ENCODE data around the gene FBXL14.

The FBXL14 gene

DNA sequence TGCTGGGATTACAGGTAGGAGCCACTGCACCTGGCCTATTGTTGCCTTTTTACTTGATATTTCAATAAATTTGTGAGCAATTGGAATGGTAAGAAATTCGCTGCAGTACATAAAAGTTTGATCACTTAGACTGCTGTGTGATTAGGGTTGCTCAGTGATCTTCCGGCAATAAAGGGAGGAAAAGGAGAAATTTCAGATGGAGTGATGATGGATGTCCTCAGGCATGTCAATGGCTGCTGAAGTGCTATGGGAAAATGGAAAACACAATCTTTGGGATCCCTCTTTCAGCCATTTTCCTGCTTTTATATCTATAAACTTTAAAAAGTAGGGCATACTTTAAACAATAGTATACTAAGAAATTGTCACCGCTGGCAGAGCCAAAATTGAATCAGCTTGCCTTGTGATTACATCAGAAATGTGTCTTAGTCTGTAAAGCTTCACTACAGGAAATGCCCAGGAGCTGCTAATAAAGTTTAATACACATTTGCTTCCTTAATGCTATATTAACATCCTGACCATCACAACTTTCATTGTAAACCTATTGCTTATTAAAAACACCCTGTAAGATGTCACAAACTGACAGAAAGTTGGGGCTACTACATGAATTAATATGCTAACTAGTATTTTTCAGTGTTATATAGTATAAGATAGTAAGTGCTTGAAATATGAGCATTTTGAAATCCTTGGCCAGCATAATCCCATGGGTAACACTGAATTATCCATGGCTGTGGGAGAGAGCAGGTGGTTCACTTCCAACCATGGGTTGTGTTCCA, 13.7 kb upstream of the FBXL14 start (continued):
- TF ChIP-seq ZBTB20 (tag by site-specific recombination; IDR thresholded peaks at IDR 0.05) = peak; percentile 11; the same call in 1 of the 2 replicates
- no peak for TF ChIP-seq ZBTB1 (tag by site-specific recombination; IDR thresholded peaks at IDR 0.05)
- peak; percentile 44; the same call in 1 of the 2 replicates for TF ChIP-seq OSR2 (tag by site-specific recombination; IDR thresholded peaks at IDR 0.05)
- TF ChIP-seq, protein P1, sequence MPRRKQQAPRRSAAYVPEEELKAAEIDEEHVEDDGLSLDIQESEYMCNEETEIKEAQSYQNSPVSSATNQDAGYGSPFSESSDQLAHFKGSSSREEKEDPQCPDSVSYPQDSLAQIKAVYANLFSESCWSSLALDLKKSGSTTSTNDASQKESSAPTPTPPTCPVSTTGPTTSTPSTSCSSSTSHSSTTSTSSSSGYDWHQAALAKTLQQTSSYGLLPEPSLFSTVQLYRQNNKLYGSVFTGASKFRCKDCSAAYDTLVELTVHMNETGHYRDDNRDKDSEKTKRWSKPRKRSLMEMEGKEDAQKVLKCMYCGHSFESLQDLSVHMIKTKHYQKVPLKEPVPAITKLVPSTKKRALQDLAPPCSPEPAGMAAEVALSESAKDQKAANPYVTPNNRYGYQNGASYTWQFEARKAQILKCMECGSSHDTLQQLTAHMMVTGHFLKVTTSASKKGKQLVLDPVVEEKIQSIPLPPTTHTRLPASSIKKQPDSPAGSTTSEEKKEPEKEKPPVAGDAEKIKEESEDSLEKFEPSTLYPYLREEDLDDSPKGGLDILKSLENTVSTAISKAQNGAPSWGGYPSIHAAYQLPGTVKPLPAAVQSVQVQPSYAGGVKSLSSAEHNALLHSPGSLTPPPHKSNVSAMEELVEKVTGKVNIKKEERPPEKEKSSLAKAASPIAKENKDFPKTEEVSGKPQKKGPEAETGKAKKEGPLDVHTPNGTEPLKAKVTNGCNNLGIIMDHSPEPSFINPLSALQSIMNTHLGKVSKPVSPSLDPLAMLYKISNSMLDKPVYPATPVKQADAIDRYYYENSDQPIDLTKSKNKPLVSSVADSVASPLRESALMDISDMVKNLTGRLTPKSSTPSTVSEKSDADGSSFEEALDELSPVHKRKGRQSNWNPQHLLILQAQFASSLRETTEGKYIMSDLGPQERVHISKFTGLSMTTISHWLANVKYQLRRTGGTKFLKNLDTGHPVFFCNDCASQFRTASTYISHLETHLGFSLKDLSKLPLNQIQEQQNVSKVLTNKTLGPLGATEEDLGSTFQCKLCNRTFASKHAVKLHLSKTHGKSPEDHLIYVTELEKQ (tag by site-specific recombination; IDR thresholded peaks at IDR 0.05; ENCODE audit: borderline replicate concordance) = no peak
- TF ChIP-seq ZNF560 (tag by site-specific recombination; IDR thresholded peaks at IDR 0.05; ENCODE audit: borderline replicate concordance) = no peak
- no peak for TF ChIP-seq ZFP3 (tag by site-specific recombination; IDR thresholded peaks at IDR 0.05; ENCODE audit: low read depth)
- 0 out of 2 replicates have a peak, but pooled peaks have one; percentile 18 for TF ChIP-seq ZEB2 (tag by site-specific recombination; IDR thresholded peaks at IDR 0.05)
- TF ChIP-seq IKZF3 (tag by site-specific recombination; IDR thresholded peaks at IDR 0.05) = peak; percentile 16; the same call in 1 of the 2 replicates
- TF ChIP-seq RBAK (tag by site-specific recombination; IDR thresholded peaks at IDR 0.05) = no peak
- TF ChIP-seq, protein P2, sequence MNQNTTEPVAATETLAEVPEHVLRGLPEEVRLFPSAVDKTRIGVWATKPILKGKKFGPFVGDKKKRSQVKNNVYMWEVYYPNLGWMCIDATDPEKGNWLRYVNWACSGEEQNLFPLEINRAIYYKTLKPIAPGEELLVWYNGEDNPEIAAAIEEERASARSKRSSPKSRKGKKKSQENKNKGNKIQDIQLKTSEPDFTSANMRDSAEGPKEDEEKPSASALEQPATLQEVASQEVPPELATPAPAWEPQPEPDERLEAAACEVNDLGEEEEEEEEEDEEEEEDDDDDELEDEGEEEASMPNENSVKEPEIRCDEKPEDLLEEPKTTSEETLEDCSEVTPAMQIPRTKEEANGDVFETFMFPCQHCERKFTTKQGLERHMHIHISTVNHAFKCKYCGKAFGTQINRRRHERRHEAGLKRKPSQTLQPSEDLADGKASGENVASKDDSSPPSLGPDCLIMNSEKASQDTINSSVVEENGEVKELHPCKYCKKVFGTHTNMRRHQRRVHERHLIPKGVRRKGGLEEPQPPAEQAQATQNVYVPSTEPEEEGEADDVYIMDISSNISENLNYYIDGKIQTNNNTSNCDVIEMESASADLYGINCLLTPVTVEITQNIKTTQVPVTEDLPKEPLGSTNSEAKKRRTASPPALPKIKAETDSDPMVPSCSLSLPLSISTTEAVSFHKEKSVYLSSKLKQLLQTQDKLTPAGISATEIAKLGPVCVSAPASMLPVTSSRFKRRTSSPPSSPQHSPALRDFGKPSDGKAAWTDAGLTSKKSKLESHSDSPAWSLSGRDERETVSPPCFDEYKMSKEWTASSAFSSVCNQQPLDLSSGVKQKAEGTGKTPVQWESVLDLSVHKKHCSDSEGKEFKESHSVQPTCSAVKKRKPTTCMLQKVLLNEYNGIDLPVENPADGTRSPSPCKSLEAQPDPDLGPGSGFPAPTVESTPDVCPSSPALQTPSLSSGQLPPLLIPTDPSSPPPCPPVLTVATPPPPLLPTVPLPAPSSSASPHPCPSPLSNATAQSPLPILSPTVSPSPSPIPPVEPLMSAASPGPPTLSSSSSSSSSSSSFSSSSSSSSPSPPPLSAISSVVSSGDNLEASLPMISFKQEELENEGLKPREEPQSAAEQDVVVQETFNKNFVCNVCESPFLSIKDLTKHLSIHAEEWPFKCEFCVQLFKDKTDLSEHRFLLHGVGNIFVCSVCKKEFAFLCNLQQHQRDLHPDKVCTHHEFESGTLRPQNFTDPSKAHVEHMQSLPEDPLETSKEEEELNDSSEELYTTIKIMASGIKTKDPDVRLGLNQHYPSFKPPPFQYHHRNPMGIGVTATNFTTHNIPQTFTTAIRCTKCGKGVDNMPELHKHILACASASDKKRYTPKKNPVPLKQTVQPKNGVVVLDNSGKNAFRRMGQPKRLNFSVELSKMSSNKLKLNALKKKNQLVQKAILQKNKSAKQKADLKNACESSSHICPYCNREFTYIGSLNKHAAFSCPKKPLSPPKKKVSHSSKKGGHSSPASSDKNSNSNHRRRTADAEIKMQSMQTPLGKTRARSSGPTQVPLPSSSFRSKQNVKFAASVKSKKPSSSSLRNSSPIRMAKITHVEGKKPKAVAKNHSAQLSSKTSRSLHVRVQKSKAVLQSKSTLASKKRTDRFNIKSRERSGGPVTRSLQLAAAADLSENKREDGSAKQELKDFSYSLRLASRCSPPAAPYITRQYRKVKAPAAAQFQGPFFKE (tag by site-specific recombination; IDR thresholded peaks at IDR 0.05; ENCODE audit: borderline replicate concordance) = no peak
- no peak for TF ChIP-seq ZNF623 (tag by site-specific recombination; IDR thresholded peaks at IDR 0.05)
- TF ChIP-seq ZNF768 (tag by site-specific recombination; IDR thresholded peaks at IDR 0.05) = no peak

DNA sequence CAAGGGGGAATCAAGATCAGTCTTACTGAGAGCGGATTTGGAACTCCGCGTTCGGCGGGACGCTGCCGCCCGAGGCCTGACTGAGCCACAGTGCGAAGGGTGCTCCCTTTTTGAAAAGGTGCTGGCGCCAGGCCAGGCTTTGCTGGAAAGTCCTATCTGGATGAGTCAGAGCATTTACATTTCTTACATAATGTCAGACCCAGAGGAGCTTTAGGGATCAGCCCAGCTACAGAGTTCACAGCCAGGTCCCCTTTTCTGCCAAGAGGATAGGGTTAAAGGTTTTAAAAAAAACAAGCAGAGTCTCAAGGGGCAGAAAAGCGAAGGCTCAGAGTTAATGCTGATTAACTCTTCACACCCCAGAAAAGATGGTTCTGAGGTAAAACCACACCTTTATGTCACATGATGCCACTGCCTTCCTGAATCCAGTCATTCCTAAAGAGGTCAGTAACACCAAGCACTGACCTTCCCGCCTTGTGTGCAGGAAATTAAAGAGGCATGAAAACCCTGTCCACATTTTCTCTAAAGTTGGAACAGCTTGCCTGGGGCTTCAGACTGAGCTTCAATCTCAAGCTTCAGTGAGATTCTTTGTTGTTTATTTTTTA, 11.7 kb upstream of the FBXL14 start:
- POLR2A ChIA-PET = interaction anchor here (0.6 to 2.5 kb wide), 6 partner anchors 10 to 889 kb away, joined by 3 to 22 read pairs (median 4); no protein-coding TSS in a partner anchor
- peak overlapping the region; percentile 47 for H3K4me3 ChIP-seq (ENCODE audit: low read depth, low read length)
- peak overlapping the region; percentile 78 for H3K27ac ChIP-seq (ENCODE audit: extremely low read depth, low read depth, low read length)
- no peaks in the 10 kb centered on the region for H3K36me3 ChIP-seq (ENCODE audit: control insufficient read depth in 2 of 2, insufficient read depth in 1 of 2, low read length in 2 of 2)
- H3K4me1 ChIP-seq (ENCODE audit: control insufficient read depth, insufficient read depth, low read length) = peaks cover 6% of the 10 kb centered on the region; the same call in 1 of the 2 replicates
- no peaks in the 10 kb centered on the region for H3K9me3 ChIP-seq (ENCODE audit: control insufficient read depth, insufficient read depth, low read depth, low read length)
- CTCF ChIA-PET = interaction anchor here (0.6 to 2.5 kb wide), 11 partner anchors 9 to 488 kb away, joined by 3 to 12 read pairs (median 4); no protein-coding TSS in a partner anchor
- TF ChIP-seq, protein P1 (tag by site-specific recombination; IDR thresholded peaks at IDR 0.05; ENCODE audit: borderline replicate concordance) = no peak
- TF ChIP-seq, protein P3, sequence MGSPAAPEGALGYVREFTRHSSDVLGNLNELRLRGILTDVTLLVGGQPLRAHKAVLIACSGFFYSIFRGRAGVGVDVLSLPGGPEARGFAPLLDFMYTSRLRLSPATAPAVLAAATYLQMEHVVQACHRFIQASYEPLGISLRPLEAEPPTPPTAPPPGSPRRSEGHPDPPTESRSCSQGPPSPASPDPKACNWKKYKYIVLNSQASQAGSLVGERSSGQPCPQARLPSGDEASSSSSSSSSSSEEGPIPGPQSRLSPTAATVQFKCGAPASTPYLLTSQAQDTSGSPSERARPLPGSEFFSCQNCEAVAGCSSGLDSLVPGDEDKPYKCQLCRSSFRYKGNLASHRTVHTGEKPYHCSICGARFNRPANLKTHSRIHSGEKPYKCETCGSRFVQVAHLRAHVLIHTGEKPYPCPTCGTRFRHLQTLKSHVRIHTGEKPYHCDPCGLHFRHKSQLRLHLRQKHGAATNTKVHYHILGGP (tag by site-specific recombination; IDR thresholded peaks at IDR 0.05) = peak; percentile 88
- TF ChIP-seq ZBTB48 (tag by site-specific recombination; IDR thresholded peaks at IDR 0.05) (peak; percentile 93), ZEB2 (tag by site-specific recombination; IDR thresholded peaks at IDR 0.05) (peak; percentile 25; the same call in 1 of the 2 replicates), TRIM28 (IDR thresholded peaks at IDR 0.05; ENCODE audit: borderline replicate concordance, low read length) (peak; percentile 80; the same call in 1 of the 2 replicates), SP7 (tag by site-specific recombination; IDR thresholded peaks at IDR 0.05) (peak; percentile 7; the same call in 1 of the 2 replicates), ZFP69B (tag by site-specific recombination; IDR thresholded peaks at IDR 0.05) (peak; percentile 37; the same call in 1 of the 2 replicates)
- TF ChIP-seq, protein P4, sequence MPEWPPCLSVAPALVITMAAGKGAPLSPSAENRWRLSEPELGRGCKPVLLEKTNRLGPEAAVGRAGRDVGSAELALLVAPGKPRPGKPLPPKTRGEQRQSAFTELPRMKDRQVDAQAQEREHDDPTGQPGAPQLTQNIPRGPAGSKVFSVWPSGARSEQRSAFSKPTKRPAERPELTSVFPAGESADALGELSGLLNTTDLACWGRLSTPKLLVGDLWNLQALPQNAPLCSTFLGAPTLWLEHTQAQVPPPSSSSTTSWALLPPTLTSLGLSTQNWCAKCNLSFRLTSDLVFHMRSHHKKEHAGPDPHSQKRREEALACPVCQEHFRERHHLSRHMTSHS (tag by site-specific recombination; IDR thresholded peaks at IDR 0.05) = no peak
